ENCODE data around the gene RFPL1.
"Not testable (repeated sequence)": the region's sequence is repeated elsewhere in the genome, so short reads cannot be mapped to it uniquely, and the experiment has no call there.

RFPL1 gene

GRCh38 chr22:29438283-29438682 is at the start of gene RFPL1:
RFPL1 (plus strand) TSS chr22:29438583.
- not testable (repeated sequence) for DNase-seq (ENCODE audit: low read depth in 2 of 2)

GRCh38 chr22:29388759-29389090 is 49.7 kb upstream of the RFPL1 start:
- DNase-seq (ENCODE audit: low read depth in 2 of 2), result no peak

DNA sequence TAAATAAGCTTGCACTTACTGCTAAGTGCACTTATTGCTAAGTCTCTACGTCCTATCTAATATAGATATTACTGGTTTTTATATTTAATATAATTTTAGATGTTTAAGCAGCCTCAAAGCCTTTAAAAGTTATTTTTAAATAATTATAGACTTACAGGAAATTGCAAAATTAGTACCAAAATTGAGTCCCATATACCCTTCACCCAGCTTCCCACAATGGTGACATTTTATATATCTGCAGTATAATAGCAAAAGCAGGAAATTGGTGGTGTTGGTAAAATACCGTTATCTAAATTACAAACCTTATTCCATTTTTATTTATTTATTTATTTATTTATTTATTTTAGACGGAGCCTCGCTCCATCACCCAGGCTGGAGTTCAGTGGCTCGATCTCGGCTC is 48.1 kb upstream of the RFPL1 start:
- DNase-seq (ENCODE audit: low read depth in 2 of 2), result no peak

- no peak for DNase-seq (ENCODE audit: low read depth in 2 of 2)
Measured at GRCh38 chr22:29391546-29391945, 46.8 kb upstream of the RFPL1 start.

DNA sequence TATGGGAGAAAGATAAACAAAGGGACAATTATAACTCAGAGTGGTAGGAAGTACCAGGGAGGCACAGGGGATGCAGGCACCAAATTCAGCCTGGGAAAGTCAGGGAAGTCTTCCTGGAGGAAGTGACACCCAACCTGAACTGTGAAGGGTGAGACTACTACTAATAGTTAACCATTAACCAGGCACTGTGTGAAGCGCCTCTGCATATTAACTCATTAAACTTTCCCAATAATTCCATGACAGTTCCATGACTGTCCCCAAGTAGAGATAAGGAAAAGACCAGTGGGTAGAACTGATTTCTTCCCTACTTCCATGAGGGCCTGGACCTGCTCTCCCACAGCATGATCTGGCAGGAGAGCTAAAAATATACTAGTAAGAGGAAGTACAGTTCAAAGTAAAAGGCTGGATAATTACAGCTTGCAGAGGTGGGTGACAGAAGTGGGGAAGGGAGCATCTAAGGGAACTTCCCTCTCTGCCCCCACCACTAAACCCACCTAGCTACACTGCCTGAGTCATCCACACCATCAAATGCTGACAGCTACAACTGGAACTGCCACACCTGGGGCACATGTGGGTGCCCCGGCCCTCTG is 45.3 kb upstream of the RFPL1 start:
- no peak for DNase-seq (ENCODE audit: low read depth in 2 of 2)

DNA sequence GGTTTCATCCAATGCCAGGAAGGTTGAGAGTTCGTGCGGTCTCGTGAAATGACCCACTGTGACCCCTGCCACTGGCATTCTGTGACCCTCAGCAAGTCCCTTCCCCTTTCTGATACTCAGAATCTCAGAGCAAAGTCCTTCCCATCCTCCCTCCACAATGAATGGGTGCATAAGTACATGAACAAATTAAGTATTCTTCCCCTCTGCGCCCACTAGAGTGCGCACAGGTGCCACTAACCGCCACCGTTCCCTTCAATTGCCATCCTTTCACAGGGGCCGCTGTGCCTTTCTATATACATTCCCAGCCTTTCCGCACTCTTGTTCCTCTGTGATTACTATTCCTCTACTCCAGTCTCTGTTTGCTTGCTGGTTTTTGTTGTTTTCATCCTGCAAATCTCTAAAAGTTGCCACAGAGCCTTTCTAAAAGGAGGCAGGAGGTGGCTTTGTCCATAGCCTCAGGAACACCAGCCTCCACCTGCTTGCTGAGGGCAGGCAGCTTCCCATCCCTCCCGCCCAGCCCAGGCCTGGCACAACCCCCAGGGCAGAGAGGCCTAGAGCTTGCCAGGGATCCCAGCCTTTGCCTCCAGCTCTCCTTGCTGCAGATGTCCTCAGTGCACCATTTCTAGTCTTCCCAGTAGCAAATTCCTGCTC is 43.3 kb upstream of the RFPL1 start:
- peak; percentile 38 to 42 for DNase-seq (ENCODE audit: low read depth in 2 of 2)

- DNase-seq (ENCODE audit: low read depth in 2 of 2), result no peak
Measured at GRCh38 chr22:29396126-29396525, 42.3 kb upstream of the RFPL1 start.

DNA sequence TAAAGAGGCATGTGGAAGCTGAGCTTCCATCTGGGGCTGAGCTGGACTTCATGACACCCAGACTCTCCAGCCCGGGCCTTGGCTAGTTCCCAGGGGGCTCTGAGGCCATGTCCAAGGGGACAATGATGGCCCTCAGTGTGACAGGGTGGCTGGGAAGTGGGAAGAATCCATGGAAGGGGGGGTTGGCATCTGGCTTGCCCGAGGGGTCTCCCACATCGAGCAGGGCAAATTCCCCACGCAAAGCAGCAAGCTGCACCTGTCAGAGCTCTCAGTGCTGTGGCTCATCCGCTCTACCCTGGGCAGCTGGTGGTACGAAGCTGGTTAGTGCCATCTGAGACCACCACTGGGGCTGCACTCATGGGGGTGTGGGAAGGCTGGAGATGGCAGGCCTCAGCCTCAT is 40.6 kb upstream of the RFPL1 start:
- no peak for DNase-seq (ENCODE audit: low read depth in 2 of 2)

- DNase-seq (ENCODE audit: low read depth in 2 of 2), result no peak
Measured at GRCh38 chr22:29400576-29400975, 37.8 kb upstream of the RFPL1 start.

GRCh38 chr22:29401538-29401937 is 36.8 kb upstream of the RFPL1 start:
- not testable (repeated sequence) for DNase-seq (ENCODE audit: low read depth in 2 of 2)

GRCh38 chr22:29408940-29409339 is 29.4 kb upstream of the RFPL1 start:
- DNase-seq (ENCODE audit: low read depth in 2 of 2), result no peak

DNA sequence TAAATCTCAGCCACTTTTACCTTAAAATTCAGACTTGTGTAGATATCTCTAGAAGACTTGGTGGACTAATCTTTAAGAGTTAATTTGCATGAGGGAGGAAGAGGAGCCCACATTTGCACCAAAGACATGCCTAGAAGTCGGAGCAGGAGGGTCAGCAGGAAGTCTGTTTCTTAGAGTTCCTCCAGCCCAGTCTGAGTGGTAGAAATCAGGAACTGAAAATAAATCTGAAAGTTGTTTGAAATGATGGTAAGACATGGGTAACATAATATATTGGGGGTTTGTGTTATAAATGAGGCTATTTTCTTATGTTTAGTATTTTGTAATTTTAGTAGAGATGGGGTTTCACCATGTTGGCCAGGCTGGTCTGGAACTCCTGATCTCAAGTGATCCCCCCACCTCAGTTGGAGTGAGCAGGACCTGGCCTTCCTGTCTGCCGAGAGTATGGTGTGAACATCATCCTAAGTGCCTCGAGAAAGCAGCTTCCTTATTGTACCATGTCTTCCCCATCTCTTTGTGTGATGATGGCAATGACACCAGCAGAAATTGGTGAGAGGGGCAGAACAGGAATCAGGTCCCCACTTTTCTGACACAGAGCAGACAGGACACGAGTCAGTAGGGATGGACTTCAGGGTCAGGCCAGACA is 26.7 kb upstream of the RFPL1 start:
- not testable (repeated sequence) for DNase-seq (ENCODE audit: low read depth in 2 of 2)

DNA sequence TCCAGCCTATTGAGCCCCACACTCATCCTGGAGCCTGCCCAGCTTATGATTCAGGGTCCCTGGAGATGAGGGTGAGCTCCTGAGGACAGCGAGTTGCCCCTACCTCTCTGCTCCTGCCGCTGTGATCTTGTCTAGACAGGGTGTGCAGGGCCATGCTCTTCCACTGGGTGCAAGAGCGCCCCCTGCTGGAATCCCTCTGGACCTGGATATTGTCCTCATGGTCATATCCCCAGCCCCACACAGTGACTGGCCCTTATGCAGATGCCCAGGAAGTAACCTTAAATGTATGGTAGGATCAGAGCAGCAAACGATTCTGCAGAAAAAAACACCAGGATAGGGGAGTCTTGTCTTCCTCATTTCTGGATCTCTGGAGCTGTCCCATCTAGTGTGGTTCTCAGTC is 25.6 kb upstream of the RFPL1 start:
- DNase-seq (ENCODE audit: low read depth in 2 of 2), result peak in 1 of 2 donors; percentile 7

GRCh38 chr22:29414951-29415591 is 23.3 kb upstream of the RFPL1 start:
- DNase-seq (ENCODE audit: low read depth in 2 of 2), result peak; percentile 7 to 37

- not testable (repeated sequence) for DNase-seq (ENCODE audit: low read depth in 2 of 2)
Measured at GRCh38 chr22:29418704-29419103, 19.7 kb upstream of the RFPL1 start.

DNA sequence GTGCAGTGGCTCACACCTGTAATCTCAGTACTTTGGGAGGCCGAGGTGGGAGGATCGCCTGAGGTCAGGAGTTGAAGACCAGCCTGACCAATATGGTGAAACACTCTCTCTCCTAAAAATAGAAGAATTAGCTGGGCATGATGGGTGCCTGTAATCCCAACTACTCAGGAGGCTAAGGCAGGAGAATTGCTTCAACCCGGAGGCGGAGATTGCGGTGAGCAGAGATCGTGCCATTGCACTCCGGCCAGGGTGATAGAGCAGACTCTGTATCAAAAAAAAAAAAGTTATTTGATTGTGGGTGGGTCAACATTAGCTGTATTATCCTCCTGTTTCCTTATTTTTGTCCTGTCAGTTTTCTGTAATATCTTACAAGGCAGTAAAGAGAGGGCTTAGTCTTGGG is 11.9 kb upstream of the RFPL1 start:
- DNase-seq (ENCODE audit: low read depth in 2 of 2), result no peak

DNA sequence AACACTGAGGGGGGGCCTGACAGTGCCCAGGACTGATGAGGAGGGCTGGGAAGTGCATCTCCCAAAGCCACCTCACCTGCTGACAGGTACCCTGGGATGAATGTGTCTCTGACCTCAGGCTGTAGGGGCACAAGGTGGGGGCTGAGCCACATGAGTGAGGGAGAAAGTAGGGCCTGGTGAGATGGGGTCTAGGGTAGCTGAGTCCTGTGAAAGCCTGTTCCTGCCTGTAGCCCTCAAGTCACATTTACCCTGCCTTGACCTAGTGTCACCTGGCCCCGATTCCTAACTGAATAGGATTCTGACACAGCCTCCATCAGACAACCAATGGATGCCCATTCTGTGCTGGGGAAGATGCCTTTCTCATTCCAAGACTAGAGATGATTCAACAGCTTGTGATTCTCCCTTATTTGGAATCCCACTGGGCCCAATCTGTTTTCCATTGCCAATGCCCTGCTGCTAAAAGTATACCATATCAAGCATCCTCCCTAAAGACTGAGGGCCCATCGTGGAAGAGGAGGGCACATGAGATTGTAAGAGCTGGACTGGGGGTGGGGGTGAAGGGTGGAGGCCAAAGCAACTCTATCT is 11.1 kb upstream of the RFPL1 start:
- DNase-seq (ENCODE audit: low read depth in 2 of 2), result no peak

GRCh38 chr22:29431986-29432385 is 6.4 kb upstream of the RFPL1 start:
- DNase-seq (ENCODE audit: low read depth in 2 of 2), result no peak

GRCh38 chr22:29433856-29434255 is 4.5 kb upstream of the RFPL1 start:
- no peak for DNase-seq (ENCODE audit: low read depth in 2 of 2)

DNA sequence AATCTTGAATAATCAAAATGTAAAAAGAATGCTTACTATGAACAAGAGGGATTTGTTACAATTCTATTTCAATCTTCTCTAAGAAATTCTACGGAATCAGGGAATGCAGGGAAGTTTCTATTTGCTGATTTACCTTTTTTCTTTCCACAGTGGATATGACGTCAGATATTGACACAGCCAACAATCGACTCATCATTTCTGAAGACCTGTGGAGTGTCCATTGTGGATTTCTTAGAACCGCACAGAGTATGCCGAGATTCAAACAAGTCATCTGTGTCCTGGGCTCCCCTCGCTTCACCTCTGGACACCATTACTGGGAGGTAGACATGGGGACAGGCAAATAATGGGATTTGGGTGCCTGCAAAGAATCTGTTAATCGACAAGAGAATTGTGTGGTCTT is 4.1 kb upstream of the RFPL1 start:
- DNase-seq (ENCODE audit: low read depth in 2 of 2), result no peak

- no peak for DNase-seq (ENCODE audit: low read depth in 2 of 2)
Measured at GRCh38 chr22:29435236-29436136, 2.9 kb upstream of the RFPL1 start.

DNA sequence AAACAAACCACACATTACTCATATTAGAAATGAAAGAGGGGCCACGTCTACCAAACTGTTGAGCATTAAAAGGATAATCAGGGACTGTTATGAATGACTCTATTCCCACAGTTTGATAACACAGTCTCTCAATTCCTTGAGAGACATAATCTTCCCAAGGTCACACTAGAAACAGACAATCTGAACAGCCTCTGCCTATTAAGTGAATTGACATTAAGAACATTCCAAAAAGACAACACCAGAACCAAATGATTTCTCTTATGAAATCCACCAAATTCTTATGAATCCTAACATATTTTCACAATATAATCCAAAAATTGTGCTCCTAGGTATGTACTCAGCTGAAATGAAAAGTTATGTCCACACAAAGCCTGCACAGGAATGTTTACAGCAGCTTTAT is 4.6 kb downstream of the RFPL1 start:
- DNase-seq (ENCODE audit: low read depth in 2 of 2), result no peak

All from stimulated activated CD8-positive, alpha-beta memory T cell treated with anti-CD3 and anti-CD28 coated beads, Interleukin-2, amount 100 ng/mL, for 48 hours (primary cell).